HEK293T (cell line): ENCODE results near the gene RASA3.
"Not testable (repeated sequence)": the region's sequence is repeated elsewhere in the genome, so short reads cannot be mapped to it uniquely, and the experiment has no call there.

Experiments used
- CTCF ChIA-PET: fragments of 350-600 bp; formaldehyde crosslinking; extraction: SDS; loops from one replicate; lab custom pipeline; 2021; ENCODE audit warnings: antibody characterized with exemption, inconsistent platforms; lab: Yijun Ruan, JAX
- POLR2A ChIA-PET: fragments of 350-600 bp; formaldehyde crosslinking; extraction: SDS; loops from one replicate; lab custom pipeline; 2020; ENCODE audit warnings: antibody characterized with exemption, inconsistent platforms; lab: Yijun Ruan, JAX
- DNase-seq: peaks from one replicate; pipeline ENCODE4 v3.0.0; 2012; ENCODE audit warnings: mixed read lengths; ENCODE audit errors: extremely low spot score
- ARNT ChIP-seq: fragments of 450-650 bp; IDR thresholded peaks from 2 replicates; pipeline ENCODE4 v1.6.1; 2017; ENCODE audit warnings: mild to moderate bottlenecking
- BHLHE40 ChIP-seq: fragments of 450-650 bp; IDR thresholded peaks from 2 replicates; pipeline ENCODE4 v1.6.1; 2016; ENCODE audit warnings: mild to moderate bottlenecking, moderate library complexity, borderline replicate concordance
- CTBP1 ChIP-seq: fragments of 450-650 bp; IDR thresholded peaks from 2 replicates; pipeline ENCODE4 v1.6.1; 2016; ENCODE audit warnings: borderline replicate concordance
- ELF4 ChIP-seq: fragments of 450-650 bp; IDR thresholded peaks from 2 replicates; pipeline ENCODE4 v1.6.1; 2017; ENCODE audit warnings: antibody characterized with exemption
- FOXA1 ChIP-seq: fragments of 450-650 bp; IDR thresholded peaks from 2 replicates; pipeline ENCODE4 v1.6.1; 2016; ENCODE audit warnings: mild to moderate bottlenecking
- FOXK2 ChIP-seq: fragments of 450-650 bp; IDR thresholded peaks from 2 replicates; pipeline ENCODE4 v1.6.1; 2016; ENCODE audit warnings: mild to moderate bottlenecking
- FOXM1 ChIP-seq: fragments of 450-650 bp; IDR thresholded peaks from 2 replicates; pipeline ENCODE4 v1.6.1; 2017; ENCODE audit warnings: mild to moderate bottlenecking, borderline replicate concordance
- HDGF ChIP-seq: fragments of 450-650 bp; IDR thresholded peaks from 2 replicates; pipeline ENCODE4 v1.6.1; 2017; ENCODE audit warnings: antibody characterized with exemption, borderline replicate concordance
- L3MBTL2 ChIP-seq: fragments of 450-650 bp; conservative IDR thresholded peaks from 2 replicates; pipeline ENCODE4 v1.6.1; 2016; ENCODE audit warnings: mild to moderate bottlenecking
- LEF1 ChIP-seq: fragments of 450-650 bp; IDR thresholded peaks from 2 replicates; pipeline ENCODE4 v1.6.1; 2017; ENCODE audit warnings: mild to moderate bottlenecking, borderline replicate concordance
- NFRKB ChIP-seq: fragments of 450-650 bp; IDR thresholded peaks from 2 replicates; pipeline ENCODE4 v1.6.1; 2016; ENCODE audit warnings: mild to moderate bottlenecking, moderate library complexity
- SP1 ChIP-seq: fragments of 450-650 bp; IDR thresholded peaks from 2 replicates; pipeline ENCODE4 v1.6.1; 2017
- SUZ12 ChIP-seq: fragments of 450-650 bp; IDR thresholded peaks from 2 replicates; pipeline ENCODE4 v1.6.1; 2016; ENCODE audit warnings: mild to moderate bottlenecking
- TARDBP ChIP-seq: fragments of 450-650 bp; IDR thresholded peaks from 2 replicates; pipeline ENCODE4 v1.6.1; 2016
- ZNF384 ChIP-seq: fragments of 450-650 bp; IDR thresholded peaks from 2 replicates; pipeline ENCODE4 v1.6.1; 2016
- TF ChIP-seq, protein P1 (sequence below): fragments of 450-650 bp; IDR thresholded peaks from 2 replicates; pipeline ENCODE4 v1.6.1; 2016

The RASA3 gene

DNA sequence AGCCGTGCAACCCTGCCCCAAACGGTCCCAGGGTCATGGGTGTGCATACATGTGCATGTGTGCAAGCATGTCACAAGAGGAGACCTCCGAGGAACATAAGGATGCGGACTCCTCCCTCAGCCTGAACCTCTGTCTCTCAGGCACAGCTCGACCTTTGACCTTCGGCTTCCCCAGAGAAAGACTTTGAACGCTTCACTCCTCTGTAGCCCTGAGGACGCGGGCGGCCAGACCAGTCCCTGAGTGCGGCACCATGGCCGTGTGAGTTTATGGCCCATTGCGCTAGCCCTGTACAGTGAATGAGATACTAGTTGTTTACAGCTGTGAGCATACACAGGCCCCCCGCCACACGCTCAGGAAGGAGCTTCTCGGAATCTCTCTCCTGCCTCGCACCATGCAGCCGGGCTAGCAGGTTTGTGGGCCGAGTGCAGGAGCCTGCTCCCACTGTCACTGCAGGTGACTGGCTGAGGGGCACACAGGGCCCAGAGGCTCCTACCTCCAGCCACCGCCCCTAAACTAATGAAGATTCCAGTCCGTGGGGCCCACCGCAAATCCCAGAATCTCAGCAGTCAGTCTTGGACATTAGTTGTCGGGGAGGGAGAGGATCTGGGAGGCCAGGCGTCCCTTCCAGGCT is 10.8 kb downstream of the RASA3 start:
- no peak for DNase-seq
- POLR2A ChIA-PET, result no interaction called here
- CTCF ChIA-PET, result no interaction called here
- no peak for TF ChIP-seq SUZ12
- no peak for TF ChIP-seq FOXK2
- no peak for TF ChIP-seq ZNF384
- TF ChIP-seq ARNT, result no peak
- no peak for TF ChIP-seq HDGF
- no peak for TF ChIP-seq BHLHE40
- no peak for TF ChIP-seq FOXA1
- no peak for TF ChIP-seq ELF4
- TF ChIP-seq SP1, result no peak
- TF ChIP-seq CTBP1, result no peak
- TF ChIP-seq LEF1, result no peak
- TF ChIP-seq FOXM1, result no peak

DNA sequence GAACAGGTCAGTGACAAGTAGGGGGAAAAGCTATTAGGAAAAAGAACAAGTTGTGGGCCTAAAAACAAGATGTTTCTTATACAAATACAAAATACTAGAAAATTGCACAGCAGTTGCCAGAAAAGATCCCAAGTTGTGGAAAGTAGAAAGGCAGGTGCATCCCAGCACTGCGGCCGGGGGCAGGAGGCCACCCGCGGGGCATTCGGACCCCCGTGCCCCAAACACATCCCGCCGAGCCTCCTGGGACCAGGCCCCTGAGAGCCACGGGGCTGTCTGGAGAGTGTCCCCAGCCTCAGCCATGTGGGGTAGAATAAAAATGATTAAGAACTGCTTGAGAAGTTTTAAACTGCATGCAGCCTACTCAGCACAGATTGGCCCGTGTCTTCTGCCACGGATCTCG is 11.4 kb downstream of the RASA3 start:
- ChIA-PET CTCF (no interaction called here), POLR2A (no interaction called here)
- TF ChIP-seq SP1, result no peak
- no peak for TF ChIP-seq TARDBP
- no peak for TF ChIP-seq ARNT
- no peak for TF ChIP-seq CTBP1
- TF ChIP-seq, protein P1, sequence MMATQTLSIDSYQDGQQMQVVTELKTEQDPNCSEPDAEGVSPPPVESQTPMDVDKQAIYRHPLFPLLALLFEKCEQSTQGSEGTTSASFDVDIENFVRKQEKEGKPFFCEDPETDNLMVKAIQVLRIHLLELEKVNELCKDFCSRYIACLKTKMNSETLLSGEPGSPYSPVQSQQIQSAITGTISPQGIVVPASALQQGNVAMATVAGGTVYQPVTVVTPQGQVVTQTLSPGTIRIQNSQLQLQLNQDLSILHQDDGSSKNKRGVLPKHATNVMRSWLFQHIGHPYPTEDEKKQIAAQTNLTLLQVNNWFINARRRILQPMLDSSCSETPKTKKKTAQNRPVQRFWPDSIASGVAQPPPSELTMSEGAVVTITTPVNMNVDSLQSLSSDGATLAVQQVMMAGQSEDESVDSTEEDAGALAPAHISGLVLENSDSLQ, result no peak
- no peak for TF ChIP-seq BHLHE40
- no peak for TF ChIP-seq FOXK2
- TF ChIP-seq SUZ12, result no peak
- TF ChIP-seq LEF1, result no peak
- no peak for TF ChIP-seq NFRKB
- TF ChIP-seq FOXA1, result no peak
- TF ChIP-seq FOXM1, result no peak
- no peak for DNase-seq

DNA sequence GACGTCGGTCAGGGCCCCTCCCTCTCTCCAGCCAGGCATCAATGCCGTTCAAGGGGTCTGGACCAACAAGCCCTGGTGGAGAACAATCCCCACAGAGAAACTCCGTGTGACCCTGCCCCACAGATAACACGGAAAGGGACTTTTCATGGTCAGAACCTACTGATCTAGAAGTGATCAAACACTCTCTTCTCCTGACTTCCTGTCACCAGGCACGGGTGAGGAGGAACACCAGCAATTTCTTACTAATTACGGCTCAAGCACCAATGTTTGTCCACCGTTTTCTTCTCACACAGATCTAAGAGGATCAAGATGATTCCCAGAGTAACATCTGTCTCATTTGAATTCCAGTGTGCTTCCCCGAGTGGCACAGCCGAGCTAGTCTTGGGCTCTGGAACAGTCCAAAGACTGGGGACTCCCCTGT is 11.8 kb downstream of the RASA3 start:
- POLR2A ChIA-PET, result no interaction called here
- no peak for DNase-seq

DNA sequence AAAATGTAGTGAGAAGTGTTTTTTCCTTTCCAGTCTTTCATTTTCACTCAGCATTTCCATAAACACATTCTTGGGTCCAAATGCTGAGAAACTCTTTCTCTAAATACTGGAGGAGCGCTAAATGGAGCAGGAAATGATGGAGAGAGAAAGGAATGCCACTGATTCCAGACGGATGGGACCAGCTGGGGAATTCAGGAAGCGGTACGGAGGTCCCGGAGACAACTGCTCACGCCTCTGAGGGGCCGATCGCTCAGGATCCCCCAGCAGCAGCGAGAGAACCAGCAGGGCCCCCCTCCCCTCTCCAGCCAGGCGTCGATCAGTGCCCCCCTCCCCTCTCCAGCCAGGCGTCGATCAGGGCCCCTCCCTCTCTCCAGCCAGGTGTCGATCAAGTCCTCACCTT is 13.2 kb downstream of the RASA3 start:
- TF ChIP-seq FOXK2, result no peak
- TF ChIP-seq ZNF384, result no peak
- no peak for TF ChIP-seq FOXA1
- TF ChIP-seq FOXM1, result no peak
- TF ChIP-seq TARDBP, result no peak
- TF ChIP-seq SUZ12, result no peak
- no peak for TF ChIP-seq HDGF
- POLR2A ChIA-PET, result no interaction called here
- CTCF ChIA-PET, result no interaction called here
- no peak for DNase-seq

More for the DNA sequence above, 11.8 kb downstream of the RASA3 start:
- CTCF ChIA-PET, result no interaction called here
- TF ChIP-seq, protein P1, result no peak
- TF ChIP-seq HDGF (no peak), FOXK2 (no peak), SUZ12 (no peak), NFRKB (no peak), SP1 (no peak), BHLHE40 (no peak), ZNF384 (no peak), LEF1 (no peak), FOXA1 (no peak), TARDBP (no peak), FOXM1 (no peak), ARNT (no peak), ELF4 (no peak), L3MBTL2 (no peak), CTBP1 (no peak)

DNA sequence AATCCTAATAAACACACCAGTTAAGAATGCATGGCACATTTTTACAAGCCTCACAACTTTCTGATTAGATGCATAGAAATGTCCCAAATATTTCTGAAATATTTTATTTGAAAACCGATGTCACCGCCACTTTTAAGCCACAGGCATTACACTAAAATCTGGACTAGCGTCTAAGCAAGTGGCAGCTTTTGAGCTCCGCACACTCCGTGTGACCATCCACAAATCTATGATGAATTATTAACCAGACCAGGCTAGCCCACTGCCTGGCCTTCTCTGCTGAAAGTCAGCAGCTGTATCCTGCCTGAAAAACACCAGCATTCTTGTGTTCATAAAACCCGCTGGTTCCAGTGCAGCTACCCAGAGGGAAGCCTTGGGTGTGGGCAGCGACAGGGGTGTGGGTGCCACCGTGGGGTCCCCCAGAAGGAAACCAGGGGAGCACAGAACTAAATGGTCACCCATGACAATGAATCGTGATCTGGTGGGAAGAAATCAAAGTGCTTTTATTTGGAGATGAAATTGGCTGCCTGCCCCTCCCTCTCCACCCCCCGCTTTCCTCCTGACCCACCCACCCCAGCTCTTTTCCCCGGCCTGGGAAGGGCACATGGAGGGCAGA is 13.8 kb downstream of the RASA3 start:
- ChIA-PET CTCF (interaction anchor here (0.6 kb wide), 1 partner anchor 43 kb away, joined by 3 read pairs; no protein-coding TSS in a partner anchor), POLR2A (no interaction called here)
- no peak for TF ChIP-seq BHLHE40
- no peak for TF ChIP-seq TARDBP
- TF ChIP-seq SP1, result no peak
- no peak for TF ChIP-seq ELF4
- TF ChIP-seq FOXM1, result no peak
- TF ChIP-seq CTBP1, result no peak
- TF ChIP-seq ARNT, result no peak
- TF ChIP-seq HDGF, result no peak
- no peak for TF ChIP-seq FOXK2
- TF ChIP-seq ZNF384, result no peak
- DNase-seq, result no peak

DNA sequence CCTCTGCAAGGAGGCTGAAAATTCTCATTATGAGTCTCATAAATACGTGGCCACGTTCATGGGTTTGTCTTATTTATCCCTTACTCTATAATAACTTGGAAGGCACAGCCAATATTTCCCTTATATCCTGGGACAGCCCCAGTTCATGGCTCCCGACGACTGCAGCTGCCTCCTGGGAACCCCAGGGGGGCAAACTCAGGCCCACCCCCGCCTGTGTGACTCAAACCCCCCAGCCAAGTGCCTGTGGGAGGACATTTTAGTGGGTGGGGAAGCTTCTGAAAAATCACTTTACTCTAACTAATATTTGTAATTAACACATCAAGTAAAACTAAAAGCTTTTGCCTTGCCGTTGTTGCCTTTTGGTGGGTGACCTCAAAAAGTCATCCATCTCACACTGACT is 14.3 kb downstream of the RASA3 start:
- TF ChIP-seq ARNT (no peak), NFRKB (no peak), ZNF384 (no peak), FOXM1 (no peak), SUZ12 (no peak), TARDBP (no peak), BHLHE40 (no peak), CTBP1 (no peak), HDGF (no peak), L3MBTL2 (no peak), LEF1 (no peak), ELF4 (no peak), FOXA1 (no peak), SP1 (no peak)
- POLR2A ChIA-PET, result no interaction called here

DNA sequence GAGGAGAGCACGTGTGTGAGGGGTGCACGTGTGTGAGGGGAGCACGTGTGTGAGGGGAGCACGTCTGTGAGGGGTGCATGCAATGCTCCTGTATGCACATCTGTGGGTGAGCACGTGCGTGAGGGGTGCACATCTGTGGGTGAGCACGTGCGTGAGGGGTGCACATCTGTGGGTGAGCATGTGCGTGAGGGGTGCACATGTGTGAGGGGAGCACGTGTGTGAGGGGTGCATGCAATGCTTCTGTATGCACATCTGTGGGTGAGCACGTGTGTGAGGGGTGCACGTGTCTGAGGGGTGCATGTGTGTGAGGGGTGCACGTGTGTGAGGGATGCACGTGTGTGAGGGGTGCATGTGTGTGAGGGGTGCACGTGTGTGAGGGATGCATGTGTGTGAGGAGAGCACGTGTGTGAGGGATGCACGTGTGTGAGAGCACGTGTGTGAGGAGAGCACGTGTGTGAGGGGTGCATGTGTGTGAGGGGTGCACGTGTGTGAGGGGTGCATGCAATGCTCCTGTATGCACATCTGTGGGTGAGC is 15.0 kb downstream of the RASA3 start:
- DNase-seq, CTCF ChIA-PET, POLR2A ChIA-PET: not testable (repeated sequence)

More for the DNA sequence above, 14.3 kb downstream of the RASA3 start:
- DNase-seq, result no peak
- CTCF ChIA-PET, result interaction anchor here (0.6 kb wide), 1 partner anchor 43 kb away, joined by 3 read pairs; no protein-coding TSS in a partner anchor
